HUES48 (cell line): ENCODE results near the gene PARVB.

Experiments used
- H3K27ac ChIP-seq: one replicate; pipeline ENCODE4 v1.7.0; 2013; ENCODE audit warnings: low read depth, low read length, inconsistent platforms
- H3K27me3 ChIP-seq: 2 replicates; pipeline ENCODE4 v1.6.1; 2013; ENCODE audit warnings: mild to moderate bottlenecking, low read length; ENCODE audit not compliant: control insufficient read depth, insufficient read depth
- H3K36me3 ChIP-seq: 2 replicates; pipeline ENCODE4 v1.6.1; 2013; ENCODE audit warnings: low read length; ENCODE audit not compliant: control insufficient read depth, insufficient read depth
- H3K4me1 ChIP-seq: 2 replicates; pipeline ENCODE4 v1.6.1; 2013; ENCODE audit warnings: mild to moderate bottlenecking, low read length; ENCODE audit not compliant: control insufficient read depth, insufficient read depth
- H3K4me3 ChIP-seq: 2 replicates; pipeline ENCODE4 v1.5.1; 2013; ENCODE audit warnings: mild to moderate bottlenecking, low read depth, low read length
- H3K9ac ChIP-seq: 2 replicates; pipeline ENCODE4 v1.6.1; 2013; ENCODE audit warnings: mild to moderate bottlenecking, low read depth, low read length, moderate library complexity
- H3K9me3 ChIP-seq: 2 replicates; pipeline ENCODE4 v1.6.1; 2013; ENCODE audit warnings: low read length; ENCODE audit not compliant: control insufficient read depth, insufficient read depth

Gene PARVB

GRCh38 chr22:44203203-44203602 is 179.1 kb downstream of the PARVB start:
- Histone ChIP-seq H3K4me1 (no peaks in the 10 kb centered on the region), H3K9ac (no peak overlapping the region), H3K9me3 (no peaks in the 10 kb centered on the region), H3K27ac (no peak overlapping the region), H3K4me3 (no peak overlapping the region), H3K36me3 (no peaks in the 10 kb centered on the region), H3K27me3 (no peaks in the 10 kb centered on the region)

- no peak overlapping the region for H3K27ac ChIP-seq
- no peaks in the 10 kb centered on the region for H3K27me3 ChIP-seq
- H3K4me3 ChIP-seq = no peak overlapping the region
- H3K36me3 ChIP-seq = no peaks in the 10 kb centered on the region
- no peak overlapping the region for H3K9ac ChIP-seq
- H3K9me3 ChIP-seq = no peaks in the 10 kb centered on the region
- H3K4me1 ChIP-seq = no peaks in the 10 kb centered on the region
Measured at GRCh38 chr22:44204739-44205515, 180.8 kb downstream of the PARVB start.

GRCh38 chr22:44205516-44206329 is 181.6 kb downstream of the PARVB start:
- Histone ChIP-seq H3K4me1 (no peaks in the 10 kb centered on the region), H3K36me3 (no peaks in the 10 kb centered on the region), H3K4me3 (no peak overlapping the region), H3K9me3 (no peaks in the 10 kb centered on the region), H3K27me3 (no peaks in the 10 kb centered on the region), H3K9ac (no peak overlapping the region), H3K27ac (no peak overlapping the region)

GRCh38 chr22:44206330-44206645 is 182.2 kb downstream of the PARVB start:
- no peaks in the 10 kb centered on the region for H3K27me3 ChIP-seq
- H3K9me3 ChIP-seq = no peaks in the 10 kb centered on the region
- H3K4me1 ChIP-seq = no peaks in the 10 kb centered on the region
- no peak overlapping the region for H3K27ac ChIP-seq
- H3K4me3 ChIP-seq = no peak overlapping the region
- H3K36me3 ChIP-seq = no peaks in the 10 kb centered on the region
- no peak overlapping the region for H3K9ac ChIP-seq

- no peaks in the 10 kb centered on the region for H3K4me1 ChIP-seq
- H3K4me3 ChIP-seq = no peak overlapping the region
- no peak overlapping the region for H3K27ac ChIP-seq
- H3K36me3 ChIP-seq = no peaks in the 10 kb centered on the region
- no peaks in the 10 kb centered on the region for H3K27me3 ChIP-seq
- no peaks in the 10 kb centered on the region for H3K9me3 ChIP-seq
- H3K9ac ChIP-seq = no peak overlapping the region
Measured at GRCh38 chr22:44206696-44207095, 182.6 kb downstream of the PARVB start.

GRCh38 chr22:44207173-44207980 is 183.3 kb downstream of the PARVB start:
- Histone ChIP-seq H3K9me3 (no peaks in the 10 kb centered on the region), H3K27me3 (no peaks in the 10 kb centered on the region; the same call in 1 of the 2 replicates), H3K36me3 (no peaks in the 10 kb centered on the region), H3K27ac (no peak overlapping the region), H3K9ac (no peak overlapping the region), H3K4me3 (no peak overlapping the region), H3K4me1 (no peaks in the 10 kb centered on the region)

GRCh38 chr22:44207981-44208317 is 183.8 kb downstream of the PARVB start:
- Histone ChIP-seq H3K4me3 (no peak overlapping the region), H3K36me3 (no peaks in the 10 kb centered on the region), H3K4me1 (no peaks in the 10 kb centered on the region), H3K9me3 (no peaks in the 10 kb centered on the region), H3K27ac (no peak overlapping the region), H3K9ac (no peak overlapping the region), H3K27me3 (no peaks in the 10 kb centered on the region; the same call in 1 of the 2 replicates)

- no peak overlapping the region for H3K27ac ChIP-seq
- H3K4me3 ChIP-seq = no peak overlapping the region
- no peaks in the 10 kb centered on the region; the same call in 1 of the 2 replicates for H3K27me3 ChIP-seq
- no peak overlapping the region for H3K9ac ChIP-seq
- H3K9me3 ChIP-seq = no peaks in the 10 kb centered on the region
- H3K4me1 ChIP-seq = no peaks in the 10 kb centered on the region
- H3K36me3 ChIP-seq = no peaks in the 10 kb centered on the region
Measured at GRCh38 chr22:44209343-44209742, 185.2 kb downstream of the PARVB start.

GRCh38 chr22:44210722-44211121 is 186.6 kb downstream of the PARVB start:
- no peaks in the 10 kb centered on the region for H3K36me3 ChIP-seq
- no peaks in the 10 kb centered on the region for H3K4me1 ChIP-seq
- no peaks in the 10 kb centered on the region; the same call in 1 of the 2 replicates for H3K27me3 ChIP-seq
- H3K27ac ChIP-seq = no peak overlapping the region
- H3K4me3 ChIP-seq = no peak overlapping the region
- no peaks in the 10 kb centered on the region for H3K9me3 ChIP-seq
- no peak overlapping the region for H3K9ac ChIP-seq

GRCh38 chr22:44211256-44211945 is 187.3 kb downstream of the PARVB start:
- Histone ChIP-seq H3K9me3 (no peaks in the 10 kb centered on the region), H3K36me3 (no peaks in the 10 kb centered on the region), H3K27ac (no peak overlapping the region), H3K4me3 (no peak overlapping the region), H3K27me3 (no peaks in the 10 kb centered on the region; the same call in 1 of the 2 replicates), H3K4me1 (no peaks in the 10 kb centered on the region), H3K9ac (no peak overlapping the region)
